ENCODE data around the gene BABAM2. TPM values are rescaled to one million over a fixed set of nuclear protein-coding genes. Genes with fewer than 3 reads are reported as not detected.

The BABAM2 gene
- total and polyA plus RNA-seq, 10 of the 15 experiments (the other 5 are each of a cell fraction or from before 2014, with no cell fraction given), result 30.7 to 59.9 (median 44.5) TPM

DNA sequence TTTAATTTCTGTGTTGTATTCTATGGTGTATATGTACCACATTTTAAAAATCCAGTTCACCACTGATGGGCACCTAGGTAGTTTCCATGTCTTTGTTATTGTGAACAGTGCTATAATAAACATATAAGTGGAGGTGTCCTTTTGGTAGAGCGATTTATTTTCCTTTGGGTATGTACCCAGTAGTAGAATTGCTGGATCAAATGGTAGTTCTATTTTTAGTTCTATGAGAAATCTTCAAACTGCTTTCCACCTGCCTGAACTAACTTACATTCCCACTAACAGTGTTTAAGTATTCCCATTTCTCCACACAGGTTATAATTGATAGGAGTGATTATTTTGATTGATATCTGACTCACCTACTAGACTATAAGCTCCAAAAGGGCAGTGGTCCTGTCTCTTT, 148.2 kb downstream of the BABAM2 start:
- Histone ChIP-seq H3K4me2 (ENCODE audit: control insufficient read depth, insufficient read depth) (no peak overlapping the region), H3K9me3 (replicated peaks; ENCODE audit: control insufficient read depth, insufficient read depth, low read length) (no peaks in the 10 kb centered on the region), H2AFZ (ENCODE audit: control insufficient read depth, low read depth, low read length) (no peak overlapping the region), H3K36me3 (ENCODE audit: control insufficient read depth in 2 of 2, insufficient read depth in 2 of 2, low read length in 1 of 2) (no peaks in the 10 kb centered on the region), H3K79me2 (ENCODE audit: control insufficient read depth, insufficient read depth, low read length) (no peaks in the 10 kb centered on the region), H3K4me1 (ENCODE audit: control insufficient read depth, insufficient read depth, low read length) (no peaks in the 10 kb centered on the region), H3K27me3 (replicated peaks in 1 of 2; ENCODE audit: control insufficient read depth in 2 of 2, insufficient read depth in 2 of 2, low read length in 1 of 2) (no peaks in the 10 kb centered on the region), H3K4me3 (no peak overlapping the region), H4K20me1 (ENCODE audit: control insufficient read depth, insufficient read depth) (no peaks in the 10 kb centered on the region), H3K27ac (ENCODE audit: control insufficient read depth, insufficient read depth) (no peak overlapping the region), H3K9ac (ENCODE audit: control insufficient read depth, insufficient read depth, low read length) (no peak overlapping the region)
- ChIA-PET RAD21 (ENCODE audit: unreplicated experiment) (no interaction called here), POLR2A (no interaction called here), CTCF (no interaction called here), SMC1A (ENCODE audit: uncharacterized antibody, unreplicated experiment) (interaction anchor here (1.1 kb wide), 1 partner anchor 10 kb away, joined by 3 read pairs; no protein-coding TSS in a partner anchor)
- in situ Hi-C loops (cut with MboI), result no loop called here
- FAIRE-seq (no peak), ATAC-seq (no peak), DNase-seq (ENCODE audit: low read depth, low spot score) (no peak)
- TF ChIP-seq ASH2L (IDR thresholded peaks at IDR 0.05; ENCODE audit: borderline replicate concordance, low read depth) (no peak), BACH1 (IDR thresholded peaks at IDR 0.05; ENCODE audit: borderline replicate concordance) (no peak), TCF7 (IDR thresholded peaks at IDR 0.05; ENCODE audit: borderline replicate concordance) (no peak), ZNF384 (IDR thresholded peaks at IDR 0.05; ENCODE audit: borderline replicate concordance, low read depth, low read length) (no peak), TCF12 (IDR thresholded peaks at IDR 0.05; ENCODE audit: low read depth, low read length) (no peak), NFYA (IDR thresholded peaks at IDR 0.05; ENCODE audit: borderline replicate concordance, low read depth, low read length) (no peak), BRCA1 (IDR thresholded peaks at IDR 0.05; ENCODE audit: low read depth, low read length) (no peak)
- TF ChIP-seq, protein P1, sequence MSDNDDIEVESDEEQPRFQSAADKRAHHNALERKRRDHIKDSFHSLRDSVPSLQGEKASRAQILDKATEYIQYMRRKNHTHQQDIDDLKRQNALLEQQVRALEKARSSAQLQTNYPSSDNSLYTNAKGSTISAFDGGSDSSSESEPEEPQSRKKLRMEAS (IDR thresholded peaks at IDR 0.05; ENCODE audit: low read depth, low read length), result no peak
- 93% methylated on average over 1 of the region's 1 CpG for WGBS (ENCODE audit: insufficient coverage, insufficient replicate concordance, low lambda C conversion rate, missing lambda C conversion rate)
- intact Hi-C loops (cut with micrococcal nuclease; ENCODE audit: unreplicated experiment), result no loop called here
- BruUV-seq (replicated peaks), result no TSS peak

DNA sequence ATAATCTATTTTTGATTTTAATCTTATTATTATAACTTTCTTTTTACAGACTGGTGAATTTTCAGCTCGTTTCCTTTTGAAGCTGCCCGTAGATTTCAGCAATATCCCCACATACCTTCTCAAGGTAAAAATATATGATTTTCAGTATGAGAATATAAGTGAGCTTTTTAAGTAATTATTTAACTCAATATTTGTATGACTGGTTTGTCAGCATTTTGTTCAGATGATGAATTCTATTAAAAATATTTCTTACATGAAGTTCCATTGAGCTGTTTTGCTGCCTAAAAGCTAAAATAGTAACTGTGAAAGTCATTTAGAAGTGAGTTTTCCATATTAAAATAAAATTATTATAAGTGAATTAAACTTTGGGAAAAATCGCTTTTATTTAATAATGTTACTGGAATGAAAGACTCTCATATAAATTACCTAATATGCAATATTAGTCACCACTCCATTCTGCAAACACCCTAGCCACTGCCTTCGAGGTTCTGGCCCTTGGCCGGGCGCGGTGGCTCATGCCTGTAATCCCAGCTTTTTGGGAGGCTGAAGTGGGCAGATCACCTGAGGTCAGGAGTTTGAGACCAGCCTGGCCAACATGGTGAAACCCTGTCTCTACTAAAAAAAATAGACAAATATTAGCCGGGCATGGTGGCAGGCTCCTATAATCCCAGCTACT, 155.3 kb downstream of the BABAM2 start:
- BruUV-seq (replicated peaks), result no TSS peak
- no peak overlapping the region for H3K4me2 ChIP-seq (ENCODE audit: control insufficient read depth, insufficient read depth)
- H3K27ac ChIP-seq (ENCODE audit: control insufficient read depth, insufficient read depth), result no peak overlapping the region
- H3K9ac ChIP-seq (ENCODE audit: control insufficient read depth, insufficient read depth, low read length), result no peak overlapping the region
- H2AFZ ChIP-seq (ENCODE audit: control insufficient read depth, low read depth, low read length), result no peak overlapping the region
- no peaks in the 10 kb centered on the region for H3K9me3 ChIP-seq (replicated peaks; ENCODE audit: control insufficient read depth, insufficient read depth, low read length)
- DNase-seq (ENCODE audit: low read depth, low spot score) (no peak), FAIRE-seq (no peak), ATAC-seq (no peak)
- RAD21 ChIA-PET (ENCODE audit: unreplicated experiment), result no interaction called here
- no peak overlapping the region for H3K4me3 ChIP-seq
- CTCF ChIA-PET, result no interaction called here
- H4K20me1 ChIP-seq (ENCODE audit: control insufficient read depth, insufficient read depth), result no peaks in the 10 kb centered on the region
- 97% methylated on average over 8 of the region's 8 CpGs for WGBS (ENCODE audit: insufficient coverage, insufficient replicate concordance, low lambda C conversion rate, missing lambda C conversion rate)
- SMC1A ChIA-PET (ENCODE audit: uncharacterized antibody, unreplicated experiment), result no interaction called here
- intact Hi-C loops (cut with micrococcal nuclease; ENCODE audit: unreplicated experiment), result no loop called here
- H3K36me3 ChIP-seq (ENCODE audit: control insufficient read depth in 2 of 2, insufficient read depth in 2 of 2, low read length in 1 of 2), result no peaks in the 10 kb centered on the region
- H3K79me2 ChIP-seq (ENCODE audit: control insufficient read depth, insufficient read depth, low read length), result no peaks in the 10 kb centered on the region
- in situ Hi-C loops (cut with MboI), result no loop called here
- no peaks in the 10 kb centered on the region for H3K27me3 ChIP-seq (replicated peaks in 1 of 2; ENCODE audit: control insufficient read depth in 2 of 2, insufficient read depth in 2 of 2, low read length in 1 of 2)
- no peaks in the 10 kb centered on the region for H3K4me1 ChIP-seq (ENCODE audit: control insufficient read depth, insufficient read depth, low read length)
- POLR2A ChIA-PET, result no interaction called here
- no peak for TF ChIP-seq TBL1XR1 (IDR thresholded peaks at IDR 0.05; ENCODE audit: low read depth, low read length)
- TF ChIP-seq, protein P2, sequence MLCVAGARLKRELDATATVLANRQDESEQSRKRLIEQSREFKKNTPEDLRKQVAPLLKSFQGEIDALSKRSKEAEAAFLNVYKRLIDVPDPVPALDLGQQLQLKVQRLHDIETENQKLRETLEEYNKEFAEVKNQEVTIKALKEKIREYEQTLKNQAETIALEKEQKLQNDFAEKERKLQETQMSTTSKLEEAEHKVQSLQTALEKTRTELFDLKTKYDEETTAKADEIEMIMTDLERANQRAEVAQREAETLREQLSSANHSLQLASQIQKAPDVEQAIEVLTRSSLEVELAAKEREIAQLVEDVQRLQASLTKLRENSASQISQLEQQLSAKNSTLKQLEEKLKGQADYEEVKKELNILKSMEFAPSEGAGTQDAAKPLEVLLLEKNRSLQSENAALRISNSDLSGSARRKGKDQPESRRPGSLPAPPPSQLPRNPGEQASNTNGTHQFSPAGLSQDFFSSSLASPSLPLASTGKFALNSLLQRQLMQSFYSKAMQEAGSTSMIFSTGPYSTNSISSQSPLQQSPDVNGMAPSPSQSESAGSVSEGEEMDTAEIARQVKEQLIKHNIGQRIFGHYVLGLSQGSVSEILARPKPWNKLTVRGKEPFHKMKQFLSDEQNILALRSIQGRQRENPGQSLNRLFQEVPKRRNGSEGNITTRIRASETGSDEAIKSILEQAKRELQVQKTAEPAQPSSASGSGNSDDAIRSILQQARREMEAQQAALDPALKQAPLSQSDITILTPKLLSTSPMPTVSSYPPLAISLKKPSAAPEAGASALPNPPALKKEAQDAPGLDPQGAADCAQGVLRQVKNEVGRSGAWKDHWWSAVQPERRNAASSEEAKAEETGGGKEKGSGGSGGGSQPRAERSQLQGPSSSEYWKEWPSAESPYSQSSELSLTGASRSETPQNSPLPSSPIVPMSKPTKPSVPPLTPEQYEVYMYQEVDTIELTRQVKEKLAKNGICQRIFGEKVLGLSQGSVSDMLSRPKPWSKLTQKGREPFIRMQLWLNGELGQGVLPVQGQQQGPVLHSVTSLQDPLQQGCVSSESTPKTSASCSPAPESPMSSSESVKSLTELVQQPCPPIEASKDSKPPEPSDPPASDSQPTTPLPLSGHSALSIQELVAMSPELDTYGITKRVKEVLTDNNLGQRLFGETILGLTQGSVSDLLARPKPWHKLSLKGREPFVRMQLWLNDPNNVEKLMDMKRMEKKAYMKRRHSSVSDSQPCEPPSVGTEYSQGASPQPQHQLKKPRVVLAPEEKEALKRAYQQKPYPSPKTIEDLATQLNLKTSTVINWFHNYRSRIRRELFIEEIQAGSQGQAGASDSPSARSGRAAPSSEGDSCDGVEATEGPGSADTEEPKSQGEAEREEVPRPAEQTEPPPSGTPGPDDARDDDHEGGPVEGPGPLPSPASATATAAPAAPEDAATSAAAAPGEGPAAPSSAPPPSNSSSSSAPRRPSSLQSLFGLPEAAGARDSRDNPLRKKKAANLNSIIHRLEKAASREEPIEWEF (IDR thresholded peaks at IDR 0.05; ENCODE audit: insufficient replicate concordance, low read depth, low read length), result no peak
- TF ChIP-seq, protein P3, sequence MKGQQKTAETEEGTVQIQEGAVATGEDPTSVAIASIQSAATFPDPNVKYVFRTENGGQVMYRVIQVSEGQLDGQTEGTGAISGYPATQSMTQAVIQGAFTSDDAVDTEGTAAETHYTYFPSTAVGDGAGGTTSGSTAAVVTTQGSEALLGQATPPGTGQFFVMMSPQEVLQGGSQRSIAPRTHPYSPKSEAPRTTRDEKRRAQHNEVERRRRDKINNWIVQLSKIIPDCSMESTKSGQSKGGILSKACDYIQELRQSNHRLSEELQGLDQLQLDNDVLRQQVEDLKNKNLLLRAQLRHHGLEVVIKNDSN (IDR thresholded peaks at IDR 0.05; ENCODE audit: borderline replicate concordance, extremely low read length, insufficient read depth, low read depth, low read length), result no peak
